HL-60 (cell line): ENCODE measurements around the gene PKD1L1.

Experiments used
- DNase-seq, 2 experiments: peaks; one replicate each; pipeline ENCODE4 v3.0.0-alpha.2; 2010 to 2020; ENCODE audit warnings: low read depth in 1 of 2, low spot score in 1 of 2
- H3K27ac ChIP-seq: fragments of 250-450 bp; sonication (Bioruptor Pico); replicated peaks from 2 replicates; pipeline ENCODE4 v1.5.1; 2020; ENCODE audit warnings: mild to moderate bottlenecking, moderate library complexity
- H3K27me3 ChIP-seq: fragments of 250-450 bp; sonication (Bioruptor Pico); 2 replicates; pipeline ENCODE4 v1.5.1; 2021; ENCODE audit warnings: mild to moderate bottlenecking, moderate library complexity; ENCODE audit not compliant: insufficient read depth, poor library complexity, severe bottlenecking
- H3K4me3 ChIP-seq: replicated peaks from 2 replicates; pipeline ENCODE4 v1.5.1; 2011; ENCODE audit warnings: mild to moderate bottlenecking, control low read depth, low read length; ENCODE audit not compliant: insufficient read depth
- CTCF ChIP-seq: IDR thresholded peaks from one replicate; pipeline ENCODE4 v1.5.1; 2011; ENCODE audit warnings: low read length, control low read depth, inconsistent platforms; ENCODE audit not compliant: insufficient read depth
- GABPA ChIP-seq: IDR thresholded peaks from 2 replicates; pipeline ENCODE4 v1.6.1; 2012; ENCODE audit warnings: low read depth
- POLR2AphosphoS5 ChIP-seq: IDR thresholded peaks from 2 replicates; pipeline ENCODE4 v1.6.1; 2012; ENCODE audit warnings: low read depth
- REST ChIP-seq: IDR thresholded peaks from 2 replicates; pipeline ENCODE4 v1.6.1; 2012; ENCODE audit warnings: low read depth; ENCODE audit not compliant: insufficient replicate concordance
- SPI1 ChIP-seq: IDR thresholded peaks from 2 replicates; pipeline ENCODE4 v1.6.1; 2012; ENCODE audit warnings: low read depth, mild to moderate bottlenecking, borderline replicate concordance

PKD1L1 gene

GRCh38 chr7:47782792-47783191 is 165.5 kb downstream of the PKD1L1 start:
- DNase-seq = no peak
- no peak overlapping the region for H3K4me3 ChIP-seq
- no peak overlapping the region for H3K27ac ChIP-seq
- TF ChIP-seq REST (no peak), POLR2AphosphoS5 (no peak), GABPA (no peak), CTCF (no peak), SPI1 (no peak)
- H3K27me3 ChIP-seq = no peaks in the 10 kb centered on the region

- no peak overlapping the region for H3K4me3 ChIP-seq
- no peak for DNase-seq
- H3K27ac ChIP-seq = no peak overlapping the region
- no peak for TF ChIP-seq POLR2AphosphoS5
- TF ChIP-seq REST = no peak
- no peak for TF ChIP-seq SPI1
- TF ChIP-seq GABPA = no peak
- TF ChIP-seq CTCF = no peak
- no peaks in the 10 kb centered on the region for H3K27me3 ChIP-seq
These were observed 166.2 kb downstream of the PKD1L1 start for GRCh38 chr7:47782022-47782421.

GRCh38 chr7:47780555-47780954 is 167.7 kb downstream of the PKD1L1 start:
- no peak for TF ChIP-seq SPI1
- no peak for TF ChIP-seq CTCF
- TF ChIP-seq REST = no peak
- no peak for TF ChIP-seq GABPA
- Histone ChIP-seq H3K4me3 (no peak overlapping the region), H3K27ac (no peak overlapping the region), H3K27me3 (no peaks in the 10 kb centered on the region)
- no peak for DNase-seq
